HUES48 (cell line): ENCODE data around the gene HNRNPH1.

Source experiments
- H3K27ac ChIP-seq: one replicate; pipeline ENCODE4 v1.7.0; 2013; ENCODE audit warnings: low read depth, low read length, inconsistent platforms
- H3K27me3 ChIP-seq: 2 replicates; pipeline ENCODE4 v1.6.1; 2013; ENCODE audit warnings: mild to moderate bottlenecking, low read length; ENCODE audit not compliant: control insufficient read depth, insufficient read depth
- H3K36me3 ChIP-seq: 2 replicates; pipeline ENCODE4 v1.6.1; 2013; ENCODE audit warnings: low read length; ENCODE audit not compliant: control insufficient read depth, insufficient read depth
- H3K4me1 ChIP-seq: 2 replicates; pipeline ENCODE4 v1.6.1; 2013; ENCODE audit warnings: mild to moderate bottlenecking, low read length; ENCODE audit not compliant: control insufficient read depth, insufficient read depth
- H3K4me3 ChIP-seq: 2 replicates; pipeline ENCODE4 v1.5.1; 2013; ENCODE audit warnings: mild to moderate bottlenecking, low read depth, low read length
- H3K9ac ChIP-seq: 2 replicates; pipeline ENCODE4 v1.6.1; 2013; ENCODE audit warnings: mild to moderate bottlenecking, low read depth, low read length, moderate library complexity
- H3K9me3 ChIP-seq: 2 replicates; pipeline ENCODE4 v1.6.1; 2013; ENCODE audit warnings: low read length; ENCODE audit not compliant: control insufficient read depth, insufficient read depth

The HNRNPH1 gene

GRCh38 chr5:179620703-179621350, 2.6 kb downstream of the HNRNPH1 start:
- Histone ChIP-seq H3K9ac (no peak overlapping the region), H3K4me3 (peak overlapping the region; percentile 94), H3K36me3 (peaks cover 68% of the 10 kb centered on the region), H3K4me1 (peaks cover 37% of the 10 kb centered on the region), H3K27me3 (no peaks in the 10 kb centered on the region), H3K27ac (peak overlapping the region; percentile 8), H3K9me3 (no peaks in the 10 kb centered on the region)

- peaks cover 73% of the 10 kb centered on the region for H3K36me3 ChIP-seq
- no peaks in the 10 kb centered on the region for H3K9me3 ChIP-seq
- H3K27ac ChIP-seq, result no peak overlapping the region
- no peaks in the 10 kb centered on the region for H3K27me3 ChIP-seq
- peaks cover 37% of the 10 kb centered on the region for H3K4me1 ChIP-seq
- no peak overlapping the region for H3K9ac ChIP-seq
- peak overlapping the region; percentile 94 for H3K4me3 ChIP-seq
These were observed 3.2 kb downstream of the HNRNPH1 start for GRCh38 chr5:179620293-179620692.

- no peak overlapping the region for H3K9ac ChIP-seq
- H3K36me3 ChIP-seq, result peaks cover 78% of the 10 kb centered on the region
- peaks cover 34% of the 10 kb centered on the region for H3K4me1 ChIP-seq
- H3K4me3 ChIP-seq, result peak overlapping the region; percentile 94
- H3K9me3 ChIP-seq, result no peaks in the 10 kb centered on the region
- no peak overlapping the region for H3K27ac ChIP-seq
- no peaks in the 10 kb centered on the region for H3K27me3 ChIP-seq
These were observed 3.7 kb downstream of the HNRNPH1 start for GRCh38 chr5:179619776-179620175.

- Histone ChIP-seq H3K27ac (peak overlapping the region; percentile 48), H3K4me3 (peak overlapping the region; percentile 94), H3K9ac (no peak overlapping the region), H3K36me3 (peaks cover 86% of the 10 kb centered on the region), H3K4me1 (peaks cover 27% of the 10 kb centered on the region), H3K27me3 (no peaks in the 10 kb centered on the region), H3K9me3 (no peaks in the 10 kb centered on the region)
These were observed 4.4 kb downstream of the HNRNPH1 start for GRCh38 chr5:179618923-179619554.

- Histone ChIP-seq H3K4me3 (no peak overlapping the region), H3K27ac (no peak overlapping the region), H3K9me3 (no peaks in the 10 kb centered on the region), H3K36me3 (peaks cover 97% of the 10 kb centered on the region), H3K27me3 (no peaks in the 10 kb centered on the region), H3K4me1 (peaks cover 27% of the 10 kb centered on the region), H3K9ac (no peak overlapping the region)
These were observed 5.5 kb downstream of the HNRNPH1 start for GRCh38 chr5:179617930-179618329.

- no peak overlapping the region for H3K9ac ChIP-seq
- H3K4me3 ChIP-seq, result no peak overlapping the region
- no peaks in the 10 kb centered on the region for H3K27me3 ChIP-seq
- H3K27ac ChIP-seq, result peak overlapping the region; percentile 11
- H3K4me1 ChIP-seq, result peaks cover 20% of the 10 kb centered on the region
- peaks cover 97% of the 10 kb centered on the region for H3K36me3 ChIP-seq
- H3K9me3 ChIP-seq, result no peaks in the 10 kb centered on the region
These were observed 7.4 kb downstream of the HNRNPH1 start for GRCh38 chr5:179616002-179616594.

- Histone ChIP-seq H3K27me3 (no peaks in the 10 kb centered on the region), H3K9me3 (no peaks in the 10 kb centered on the region), H3K4me3 (no peak overlapping the region), H3K36me3 (peaks cover 97% of the 10 kb centered on the region), H3K27ac (peak overlapping the region; percentile 26), H3K4me1 (peaks cover 14% of the 10 kb centered on the region), H3K9ac (no peak overlapping the region)
These were observed 8.3 kb downstream of the HNRNPH1 start for GRCh38 chr5:179615203-179615602.

GRCh38 chr5:179614745-179615144, 8.7 kb downstream of the HNRNPH1 start:
- Histone ChIP-seq H3K4me3 (no peak overlapping the region), H3K9me3 (no peaks in the 10 kb centered on the region), H3K27me3 (no peaks in the 10 kb centered on the region), H3K9ac (no peak overlapping the region), H3K36me3 (peaks cover 97% of the 10 kb centered on the region), H3K4me1 (peaks cover 9% of the 10 kb centered on the region; the same call in 1 of the 2 replicates), H3K27ac (peak overlapping the region; percentile 26)

- 0 out of 2 replicates have a peak, but pooled peaks cover 3% of the 10 kb centered on the region for H3K4me1 ChIP-seq
- H3K9me3 ChIP-seq, result no peaks in the 10 kb centered on the region
- H3K27me3 ChIP-seq, result no peaks in the 10 kb centered on the region
- H3K9ac ChIP-seq, result no peak overlapping the region
- H3K27ac ChIP-seq, result peak overlapping the region; percentile 21
- H3K36me3 ChIP-seq, result peaks cover 94% of the 10 kb centered on the region
- H3K4me3 ChIP-seq, result no peak overlapping the region
These were observed 9.9 kb downstream of the HNRNPH1 start for GRCh38 chr5:179613460-179614071.

- no peaks in the 10 kb centered on the region for H3K27me3 ChIP-seq
- 0 out of 2 replicates have a peak, but pooled peaks cover 3% of the 10 kb centered on the region for H3K4me1 ChIP-seq
- H3K36me3 ChIP-seq, result peaks cover 94% of the 10 kb centered on the region
- no peak overlapping the region for H3K9ac ChIP-seq
- H3K27ac ChIP-seq, result peak overlapping the region; percentile 21
- H3K9me3 ChIP-seq, result no peaks in the 10 kb centered on the region
- H3K4me3 ChIP-seq, result no peak overlapping the region
These were observed 10.7 kb downstream of the HNRNPH1 start for GRCh38 chr5:179612577-179613459.
